Measurements from ENCODE around the gene SLC30A3. TPM values are rescaled to one million over a fixed set of nuclear protein-coding genes. Genes with fewer than 3 reads are reported as not detected.

SLC30A3 gene, protein sequence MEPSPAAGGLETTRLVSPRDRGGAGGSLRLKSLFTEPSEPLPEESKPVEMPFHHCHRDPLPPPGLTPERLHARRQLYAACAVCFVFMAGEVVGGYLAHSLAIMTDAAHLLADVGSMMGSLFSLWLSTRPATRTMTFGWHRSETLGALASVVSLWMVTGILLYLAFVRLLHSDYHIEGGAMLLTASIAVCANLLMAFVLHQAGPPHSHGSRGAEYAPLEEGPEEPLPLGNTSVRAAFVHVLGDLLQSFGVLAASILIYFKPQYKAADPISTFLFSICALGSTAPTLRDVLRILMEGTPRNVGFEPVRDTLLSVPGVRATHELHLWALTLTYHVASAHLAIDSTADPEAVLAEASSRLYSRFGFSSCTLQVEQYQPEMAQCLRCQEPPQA
- total RNA-seq (2013; cell fraction: nucleolus; rRNA removed): 1.3 TPM in 1 of 2 replicates, not detected in the other
- total RNA-seq (2014; rRNA removed) (not detected in 2 replicates), total RNA-seq (2014; rRNA removed; fragmentation: Illumina TruSeq; extraction: Trizol) (not detected in 2 replicates), total RNA-seq (2021) (not detected in 2 replicates), polyA plus RNA-seq (2011; rRNA removed) (0.12 and 0.23 TPM in 2 replicates), polyA plus RNA-seq (2014; fragmentation: Illumina TruSeq; extraction: Trizol) (not detected in 2 replicates), polyA plus RNA-seq (2014; fragmentation: Nextera tagmentation; extraction: Ambion mirVana) (not detected), polyA plus RNA-seq (2014; rRNA removed) (0.06 TPM in 1 of 2 replicates, not detected in the other), polyA plus RNA-seq (2016; fragmentation: Nextera tagmentation; extraction: Ambion mirVana) (not detected), polyA minus RNA-seq (2011; rRNA and poly(A)+ RNA removed) (0.07 and 0.15 TPM in 2 replicates), Bru-seq, nascent RNA (percentile 13 among the genes with signal in this experiment), BruChase-seq, experiment 1, labeled RNA remaining after a 6-hour chase (percentile 1 among the genes with signal in this experiment), BruChase-seq, experiment 2, labeled RNA remaining after a 2-hour chase (percentile 16 among the genes with signal in this experiment)
- polyA plus RNA-seq (2011; ENCODE audit: low read depth): 0.24 TPM
- polyA plus RNA-seq (2011; cell fraction: cytosol; rRNA removed): 0.39 and 0.47 TPM in 2 replicates
- 1.3 and 1.8 TPM in 2 replicates for polyA plus RNA-seq (2011; cell fraction: nucleus; rRNA removed)
- polyA plus RNA-seq (2012): 0.18 and 0.20 TPM in 2 replicates
- polyA minus RNA-seq (2011; cell fraction: cytosol; rRNA and poly(A)+ RNA removed): 0.62 TPM in 1 of 2 replicates, not detected in the other
- polyA minus RNA-seq (2011; cell fraction: nucleus; rRNA and poly(A)+ RNA removed): 0.12 and 0.19 TPM in 2 replicates
- long read RNA-seq, experiment 1: 0 reads
- long read RNA-seq, experiment 2: 0 reads

DNA sequence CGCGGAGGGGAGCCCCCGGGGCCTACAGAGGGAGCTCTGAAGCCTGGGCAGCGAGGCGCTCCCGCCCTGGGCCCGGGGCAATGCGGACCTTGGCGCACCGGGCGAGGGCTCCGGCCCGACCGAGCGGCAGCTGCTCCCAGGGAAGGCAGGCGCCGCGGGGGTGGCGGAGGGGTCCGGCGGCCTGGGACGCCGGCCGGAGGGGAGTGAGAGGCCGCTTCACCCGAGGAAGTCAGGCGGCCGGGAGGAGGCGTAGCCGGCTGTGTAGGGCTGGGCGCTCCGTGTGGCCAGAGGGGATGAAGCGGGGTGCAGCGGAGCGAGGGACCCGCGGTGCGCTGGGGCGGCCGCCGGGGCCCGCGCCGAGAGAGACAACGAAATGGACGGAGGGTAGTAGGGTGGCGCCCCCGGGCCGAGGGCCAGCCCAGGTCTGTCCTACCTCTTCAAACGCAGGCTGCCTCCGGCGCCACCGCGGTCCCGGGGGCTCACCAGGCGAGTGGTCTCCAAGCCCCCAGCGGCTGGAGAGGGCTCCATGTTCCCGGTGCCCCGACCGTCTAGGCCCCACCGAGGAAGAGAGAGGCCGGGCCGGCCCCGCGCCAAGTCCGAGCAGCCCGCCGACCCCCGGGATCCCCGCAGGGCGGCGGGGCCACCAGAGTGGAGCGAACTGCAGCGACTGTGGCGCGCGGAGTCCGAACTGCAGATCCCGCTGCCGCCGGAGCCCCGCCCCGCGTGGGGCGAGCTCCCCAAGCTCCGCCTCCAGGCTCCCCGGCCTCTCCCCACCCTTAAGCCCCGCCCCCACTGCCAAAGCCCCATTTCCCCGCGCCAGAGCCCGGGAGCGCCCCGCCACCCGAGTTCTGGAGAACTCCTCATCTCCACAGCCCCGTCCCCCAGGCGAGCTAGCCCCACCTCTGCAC is at the start of gene SLC30A3:
Gene SLC30A3 (minus strand): TSS at position 669 of the 908 bp plus-strand sequence. CDS start 141 bp downstream, at position 528.
- H3K4me3 ChIP-seq: peak within 1 kb of the TSS; percentile 76; the same call in 1 of the 2 replicates
- H3K4me1 ChIP-seq (ENCODE audit: control insufficient read depth, insufficient read depth, low read length): peaks cover 18% of the 10 kb centered on the region
- ChIA-PET SMC1A (ENCODE audit: uncharacterized antibody, unreplicated experiment) (no interaction called here), POLR2A (no interaction called here), RAD21 (ENCODE audit: unreplicated experiment) (interaction anchor here (1.0 kb wide), 1 partner anchor 17 kb away, joined by 3 read pairs; no protein-coding TSS in a partner anchor), CTCF (interaction anchor here (1.7 kb wide), 1 partner anchor 17 kb away, joined by 6 read pairs; no protein-coding TSS in a partner anchor)
- DNase-seq (ENCODE audit: low read depth, low spot score) (no peak), ATAC-seq (peak; percentile 75), FAIRE-seq (no peak)
- intact Hi-C loops (cut with micrococcal nuclease; ENCODE audit: unreplicated experiment): no loop called here
- H4K20me1 ChIP-seq (ENCODE audit: control insufficient read depth, insufficient read depth): no peaks in the 10 kb centered on the region
- in situ Hi-C loops (cut with MboI): no loop called here
- H3K79me2 ChIP-seq (ENCODE audit: control insufficient read depth, insufficient read depth, low read length): no peaks in the 10 kb centered on the region
- H3K9me3 ChIP-seq (replicated peaks; ENCODE audit: control insufficient read depth, insufficient read depth, low read length): no peaks in the 10 kb centered on the region
- peak within 1 kb of the TSS; percentile 47 for H2AFZ ChIP-seq (ENCODE audit: control insufficient read depth, low read depth, low read length)
- H3K36me3 ChIP-seq (ENCODE audit: control insufficient read depth in 2 of 2, insufficient read depth in 2 of 2, low read length in 1 of 2): no peaks in the 10 kb centered on the region
- peak within 1 kb of the TSS; percentile 98 for H3K4me2 ChIP-seq (ENCODE audit: control insufficient read depth, insufficient read depth)
- no peak within 1 kb of the TSS for H3K27ac ChIP-seq (ENCODE audit: control insufficient read depth, insufficient read depth)
- peaks cover 24 to 41% of the 10 kb centered on the region in 2 experiments for H3K27me3 ChIP-seq (replicated peaks in 1 of 2; ENCODE audit: control insufficient read depth in 2 of 2, insufficient read depth in 2 of 2, low read length in 1 of 2)
- TF ChIP-seq SUZ12 (IDR thresholded peaks at IDR 0.05; ENCODE audit: unreplicated experiment) (peak; percentile 73), BMI1 (IDR thresholded peaks at IDR 0.05; ENCODE audit: borderline replicate concordance) (peak; percentile 44; the same call in 1 of the 2 replicates), ZZZ3 (IDR thresholded peaks at IDR 0.05; ENCODE audit: control insufficient read depth, insufficient read length, low read depth) (no peak)
- WGBS (ENCODE audit: insufficient coverage, insufficient replicate concordance, low lambda C conversion rate, missing lambda C conversion rate): 5% methylated on average over 58 of the region's 96 CpGs
- no TSS peak for BruUV-seq (replicated peaks)
- no peak within 1 kb of the TSS for H3K9ac ChIP-seq (ENCODE audit: control insufficient read depth, insufficient read depth, low read length)

Data from GM12878 (cell line).